Neural progenitor cell (in vitro differentiated cells): ENCODE measurements around the gene SAPCD2.

ENCODE experiments used
- EZH2phosphoT487 ChIP-seq: fragments of 200-600 bp; sonication (generic); IDR thresholded peaks from 2 replicates; pipeline ENCODE4 v1.6.1; 2017; ENCODE audit warnings: antibody characterized with exemption
- TF ChIP-seq, protein P1 (sequence below): fragments of 200-600 bp; sonication (generic); IDR thresholded peaks from 2 replicates; pipeline ENCODE4 v1.5.1; 2017; ENCODE audit warnings: antibody characterized with exemption, mild to moderate bottlenecking

DNA sequence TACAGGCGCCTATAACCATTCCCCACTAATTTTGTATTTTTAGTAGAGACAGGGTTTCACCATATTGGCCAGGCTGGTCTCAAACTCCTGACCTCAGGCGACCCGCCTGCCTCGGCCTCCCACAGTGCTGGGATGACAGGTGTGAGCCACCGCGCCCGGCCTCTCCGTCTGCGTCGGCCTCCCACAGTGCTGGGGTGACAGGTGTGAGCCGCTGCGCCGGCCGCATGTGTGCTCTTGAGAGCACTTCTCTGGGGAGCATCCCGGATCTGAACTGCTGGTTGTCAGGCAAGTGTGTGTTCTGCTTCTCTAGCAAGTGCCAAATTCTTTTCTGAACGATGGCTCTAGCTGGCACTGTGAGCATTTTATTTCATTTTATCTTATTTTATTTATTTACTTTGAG, 12.8 kb downstream of the SAPCD2 start:
- TF ChIP-seq, protein P1, sequence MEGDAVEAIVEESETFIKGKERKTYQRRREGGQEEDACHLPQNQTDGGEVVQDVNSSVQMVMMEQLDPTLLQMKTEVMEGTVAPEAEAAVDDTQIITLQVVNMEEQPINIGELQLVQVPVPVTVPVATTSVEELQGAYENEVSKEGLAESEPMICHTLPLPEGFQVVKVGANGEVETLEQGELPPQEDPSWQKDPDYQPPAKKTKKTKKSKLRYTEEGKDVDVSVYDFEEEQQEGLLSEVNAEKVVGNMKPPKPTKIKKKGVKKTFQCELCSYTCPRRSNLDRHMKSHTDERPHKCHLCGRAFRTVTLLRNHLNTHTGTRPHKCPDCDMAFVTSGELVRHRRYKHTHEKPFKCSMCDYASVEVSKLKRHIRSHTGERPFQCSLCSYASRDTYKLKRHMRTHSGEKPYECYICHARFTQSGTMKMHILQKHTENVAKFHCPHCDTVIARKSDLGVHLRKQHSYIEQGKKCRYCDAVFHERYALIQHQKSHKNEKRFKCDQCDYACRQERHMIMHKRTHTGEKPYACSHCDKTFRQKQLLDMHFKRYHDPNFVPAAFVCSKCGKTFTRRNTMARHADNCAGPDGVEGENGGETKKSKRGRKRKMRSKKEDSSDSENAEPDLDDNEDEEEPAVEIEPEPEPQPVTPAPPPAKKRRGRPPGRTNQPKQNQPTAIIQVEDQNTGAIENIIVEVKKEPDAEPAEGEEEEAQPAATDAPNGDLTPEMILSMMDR = no peak
- no peak for TF ChIP-seq EZH2phosphoT487
